ENCODE results near the gene MARCHF11.

The MARCHF11 gene

GRCh38 chr5:16179511-16179935, at the start of gene MARCHF11:
Gene MARCHF11, minus strand, starts transcription at chr5:16179791. Its CDS starts 216 bp downstream, at chr5:16179575.
- in situ Hi-C loops (cut with HindIII; ENCODE audit: low sequenced_read_pairs): loop anchor here (5.0 kb wide), 1 partner anchor 278 kb away; no protein-coding TSS in a partner anchor

GRCh38 chr5:16225927-16226326, 46.3 kb upstream of the MARCHF11 start:
- in situ Hi-C loops (cut with HindIII; ENCODE audit: low sequenced_read_pairs): loop anchor here (5.0 kb wide), 1 partner anchor 104 kb away; no protein-coding TSS in a partner anchor

GRCh38 chr5:16192311-16192710, 12.7 kb upstream of the MARCHF11 start:
- in situ Hi-C loops (cut with HindIII; ENCODE audit: low sequenced_read_pairs): no loop called here

- in situ Hi-C loops (cut with HindIII; ENCODE audit: low sequenced_read_pairs): no loop called here
Measured at GRCh38 chr5:16180789-16181082, 1.1 kb upstream of the MARCHF11 start.

- in situ Hi-C loops (cut with HindIII; ENCODE audit: low sequenced_read_pairs): loop anchor here (5.0 kb wide), 1 partner anchor 277 kb away; no protein-coding TSS in a partner anchor
Measured at GRCh38 chr5:16179936-16180788, 571 bp upstream of the MARCHF11 start.

GRCh38 chr5:16178745-16179372, 732 bp downstream of the MARCHF11 start:
- in situ Hi-C loops (cut with HindIII; ENCODE audit: low sequenced_read_pairs): loop anchor here (5.0 kb wide), 1 partner anchor 278 kb away; no protein-coding TSS in a partner anchor

GRCh38 chr5:16169550-16169949, 10.0 kb downstream of the MARCHF11 start:
- in situ Hi-C loops (cut with HindIII; ENCODE audit: low sequenced_read_pairs): loop anchor here (10.0 kb wide), 1 partner anchor 375 kb away; no protein-coding TSS in a partner anchor

- in situ Hi-C loops (cut with HindIII; ENCODE audit: low sequenced_read_pairs): loop anchor here (10.0 kb wide), 1 partner anchor 384 kb away; no protein-coding TSS in a partner anchor
Measured at GRCh38 chr5:16160706-16161105, 18.9 kb downstream of the MARCHF11 start.

- in situ Hi-C loops (cut with HindIII; ENCODE audit: low sequenced_read_pairs): loop anchor here (10.0 kb wide), 1 partner anchor 385 kb away; no protein-coding TSS in a partner anchor
Measured at GRCh38 chr5:16159636-16160035, 20.0 kb downstream of the MARCHF11 start.

GRCh38 chr5:16156152-16156551, 23.4 kb downstream of the MARCHF11 start:
- in situ Hi-C loops (cut with HindIII; ENCODE audit: low sequenced_read_pairs): no loop called here

- in situ Hi-C loops (cut with HindIII; ENCODE audit: low sequenced_read_pairs): no loop called here
Measured at GRCh38 chr5:16152601-16153568, 26.7 kb downstream of the MARCHF11 start.

- in situ Hi-C loops (cut with HindIII; ENCODE audit: low sequenced_read_pairs): no loop called here
Measured at GRCh38 chr5:16149621-16150020, 30.0 kb downstream of the MARCHF11 start.

GRCh38 chr5:16147179-16147900, 32.3 kb downstream of the MARCHF11 start:
- in situ Hi-C loops (cut with HindIII; ENCODE audit: low sequenced_read_pairs): no loop called here

GRCh38 chr5:16144416-16144815, 35.2 kb downstream of the MARCHF11 start:
- in situ Hi-C loops (cut with HindIII; ENCODE audit: low sequenced_read_pairs): no loop called here

- in situ Hi-C loops (cut with HindIII; ENCODE audit: low sequenced_read_pairs): no loop called here
Measured at GRCh38 chr5:16143361-16144049, 36.1 kb downstream of the MARCHF11 start.

GRCh38 chr5:16140944-16141343, 38.6 kb downstream of the MARCHF11 start:
- in situ Hi-C loops (cut with HindIII; ENCODE audit: low sequenced_read_pairs): no loop called here

GRCh38 chr5:16140417-16140816, 39.2 kb downstream of the MARCHF11 start:
- in situ Hi-C loops (cut with HindIII; ENCODE audit: low sequenced_read_pairs): no loop called here

- in situ Hi-C loops (cut with HindIII; ENCODE audit: low sequenced_read_pairs): no loop called here
Measured at GRCh38 chr5:16137177-16137576, 42.4 kb downstream of the MARCHF11 start.

GRCh38 chr5:16135506-16135905, 44.1 kb downstream of the MARCHF11 start:
- in situ Hi-C loops (cut with HindIII; ENCODE audit: low sequenced_read_pairs): no loop called here
